HepG2 (cell line): ENCODE results near the gene KMT2D.

Source experiments
- FOXA3 ChIP-seq: IDR thresholded peaks from 2 replicates; pipeline ENCODE4 v1.6.1; 2016; ENCODE audit warnings: missing genetic modification reagents, missing compliant biosample characterization
- POLR2AphosphoS5 ChIP-seq: IDR thresholded peaks from 2 replicates; pipeline ENCODE4 v1.6.1; 2012; ENCODE audit warnings: low read depth, low read length
- PTBP1 ChIP-seq: fragments of 200-400 bp; formaldehyde crosslinking; IDR thresholded peaks from 2 replicates; pipeline ENCODE4 v1.6.1; 2018; ENCODE audit warnings: low read length, low read depth; ENCODE audit not compliant: poor library complexity, severe bottlenecking
- TF ChIP-seq, protein P1 (sequence below): IDR thresholded peaks from 2 replicates; pipeline ENCODE4 v1.6.1; 2012; ENCODE audit warnings: low read depth, low read length, improper control_type of control experiment

DNA sequence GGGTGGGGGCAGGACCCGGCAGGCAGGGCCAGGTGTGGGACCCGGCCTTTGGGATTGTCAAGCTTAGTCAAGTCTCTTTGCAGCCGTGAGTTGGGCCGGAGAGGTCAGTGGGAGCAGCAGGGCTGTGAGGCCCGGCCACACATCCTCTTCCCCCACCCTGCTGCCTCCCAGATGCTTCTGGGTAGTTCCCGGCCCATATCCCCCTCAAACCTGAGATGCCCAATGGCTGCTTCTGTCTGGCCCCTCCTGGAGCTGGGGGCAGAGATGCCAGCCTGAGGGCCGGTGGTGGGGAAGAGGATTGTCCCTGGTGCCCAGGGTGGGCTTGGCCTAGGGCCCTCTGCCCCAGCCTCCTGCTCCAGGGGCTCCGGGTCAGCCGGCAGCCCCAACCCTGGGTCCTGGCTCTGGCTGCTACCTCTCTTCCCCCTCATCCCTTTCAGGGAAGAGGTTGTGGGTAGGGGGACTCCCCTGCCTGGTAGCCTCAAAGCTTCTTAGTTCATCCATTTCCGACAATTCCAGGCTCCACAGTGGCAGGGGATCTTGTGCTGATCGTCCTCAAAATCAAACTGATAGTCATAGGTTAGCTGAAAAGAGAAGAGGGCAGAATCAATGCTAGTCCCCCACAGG, 39.2 kb downstream of the KMT2D start:
- no peak for TF ChIP-seq PTBP1
- TF ChIP-seq FOXA3 = no peak
- TF ChIP-seq, protein P1, sequence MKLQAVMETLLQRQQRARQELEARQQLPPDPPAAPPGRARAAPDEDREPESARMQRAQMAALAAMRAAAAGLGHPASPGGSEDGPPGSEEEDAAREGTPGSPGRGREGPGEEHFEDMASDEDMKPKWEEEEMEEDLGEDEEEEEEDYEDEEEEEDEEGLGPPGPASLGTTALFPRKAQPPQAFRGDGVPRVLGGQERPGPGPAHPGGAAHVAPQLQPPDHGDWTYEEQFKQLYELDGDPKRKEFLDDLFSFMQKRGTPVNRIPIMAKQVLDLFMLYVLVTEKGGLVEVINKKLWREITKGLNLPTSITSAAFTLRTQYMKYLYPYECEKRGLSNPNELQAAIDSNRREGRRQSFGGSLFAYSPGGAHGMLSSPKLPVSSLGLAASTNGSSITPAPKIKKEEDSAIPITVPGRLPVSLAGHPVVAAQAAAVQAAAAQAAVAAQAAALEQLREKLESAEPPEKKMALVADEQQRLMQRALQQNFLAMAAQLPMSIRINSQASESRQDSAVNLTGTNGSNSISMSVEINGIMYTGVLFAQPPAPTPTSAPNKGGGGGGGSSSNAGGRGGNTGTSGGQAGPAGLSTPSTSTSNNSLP = no peak
- no peak for TF ChIP-seq POLR2AphosphoS5
